Spleen (tissue), 7 donors: Measurements from ENCODE around the gene MCC.

Experiments used
- CTCF ChIP-seq, 11 experiments: fragments of 200-600 bp in 7 of 11; fragments of 450-650 bp in 4 of 11; sonication (generic) in 4 of 11; IDR thresholded peaks in 8 of 11; conservative IDR thresholded peaks in 3 of 11; 1 replicate in 7 of 11; 2 replicates in 4 of 11; pipeline versions ENCODE4 v1.4.0 to v1.8.0; 2016 to 2021; ENCODE audit warnings: antibody characterized with exemption in 11 of 11, inconsistent platforms in 4 of 11, mild to moderate bottlenecking in 1 of 11
- POLR2A ChIP-seq, 3 donors: fragments of 450-650 bp; IDR thresholded peaks; one replicate each; pipeline ENCODE4 v1.5.1; 2017; ENCODE audit warnings: antibody characterized with exemption in 3 of 3, mild to moderate bottlenecking in 1 of 3
- donor health status: DM: no; HTN: no; CAD: no; lungs with moderate emphysema.
- donor health status: DM: no; HTN: no; CAD: no.
- donor health status: DM: no; HTN: no; CAD: no.

GRCh38 chr5:113320273-113320780, 167.9 kb downstream of the MCC start:
- no peak for TF ChIP-seq CTCF (IDR thresholded peaks at IDR 0.05 in 8 of 11, conservative IDR thresholded peaks at IDR 0.05 in 3 of 11)
- TF ChIP-seq POLR2A (IDR thresholded peaks at IDR 0.05) = no peak
